DMS114 treated with DMSO at 0.1 percent for 48 hours (cell line): ENCODE data around the gene ICA1.
A peak's percentile ranks its signal among the peaks of the same experiment; 100 is the strongest.
"Not testable (repeated sequence)": the region's sequence is repeated elsewhere in the genome, so short reads cannot be mapped to it uniquely, and the experiment has no call there.

ENCODE experiments used
- DNase-seq: peaks from one replicate; lab custom pipeline; 2025; ENCODE audit not compliant: unreplicated experiment; lab: John Stamatoyannopoulos, UW

ICA1 gene

GRCh38 chr7:8261711-8262695 lies at the start of gene ICA1:
Gene ICA1 (minus strand): TSS chr7:8262167. CDS start chr7:8235926, 26,241 bp downstream.
- peak; percentile 6 for DNase-seq

GRCh38 chr7:8310876-8311275 lies 48.9 kb upstream of the ICA1 start:
- DNase-seq: no peak

GRCh38 chr7:8305625-8306388 lies 43.8 kb upstream of the ICA1 start:
- no peak for DNase-seq

DNA sequence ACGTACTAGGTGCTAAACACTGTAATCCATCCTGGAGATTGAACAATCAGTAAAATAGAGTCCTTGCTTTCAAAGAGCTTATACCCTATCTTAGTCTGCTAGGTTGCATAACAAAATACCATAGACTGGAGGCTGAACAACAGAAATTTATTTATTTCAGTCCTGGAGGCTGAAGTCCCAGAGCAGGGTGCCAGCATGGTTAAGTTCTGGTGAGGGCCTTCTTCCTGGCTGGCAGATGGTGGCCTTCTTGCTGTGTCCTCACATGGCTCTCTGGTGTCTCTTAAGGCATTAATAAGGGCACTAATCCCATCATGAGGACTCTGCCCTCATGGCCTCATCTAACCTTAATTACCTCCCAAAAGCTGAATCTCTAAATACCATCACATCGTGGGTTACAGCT lies 43.1 kb upstream of the ICA1 start:
- no peak for DNase-seq

GRCh38 chr7:8303904-8304528 lies 42.0 kb upstream of the ICA1 start:
- peak; percentile 38 for DNase-seq

DNA sequence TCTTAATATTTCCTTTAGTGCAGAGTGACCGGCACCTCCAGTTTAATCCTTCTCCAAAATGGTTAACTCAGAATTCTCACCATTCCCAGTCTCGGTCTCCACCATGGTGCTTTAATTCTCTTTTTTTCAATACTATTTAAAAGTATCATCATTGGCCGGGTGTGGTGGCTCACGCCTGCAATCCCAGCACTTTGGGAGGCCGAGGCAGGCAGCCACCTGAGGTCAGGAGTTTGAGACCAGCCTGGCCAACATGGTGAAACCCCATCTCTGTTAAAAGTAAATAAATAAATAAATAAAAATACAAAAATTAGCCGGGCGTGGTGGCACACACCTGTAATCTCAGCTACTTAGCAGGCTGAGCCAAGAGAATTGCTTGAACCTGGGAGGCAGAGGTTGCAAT lies 35.1 kb upstream of the ICA1 start:
- DNase-seq: not testable (repeated sequence)

- peak; percentile 55 for DNase-seq
Measured at GRCh38 chr7:8296362-8296659, 34.3 kb upstream of the ICA1 start.

- DNase-seq: peak; percentile 85
Measured at GRCh38 chr7:8295638-8296361, 33.8 kb upstream of the ICA1 start.

GRCh38 chr7:8291397-8292141 lies 29.6 kb upstream of the ICA1 start:
- no peak for DNase-seq

GRCh38 chr7:8290645-8291308 lies 28.8 kb upstream of the ICA1 start:
- no peak for DNase-seq

- no peak for DNase-seq
Measured at GRCh38 chr7:8286118-8286517, 24.2 kb upstream of the ICA1 start.

DNA sequence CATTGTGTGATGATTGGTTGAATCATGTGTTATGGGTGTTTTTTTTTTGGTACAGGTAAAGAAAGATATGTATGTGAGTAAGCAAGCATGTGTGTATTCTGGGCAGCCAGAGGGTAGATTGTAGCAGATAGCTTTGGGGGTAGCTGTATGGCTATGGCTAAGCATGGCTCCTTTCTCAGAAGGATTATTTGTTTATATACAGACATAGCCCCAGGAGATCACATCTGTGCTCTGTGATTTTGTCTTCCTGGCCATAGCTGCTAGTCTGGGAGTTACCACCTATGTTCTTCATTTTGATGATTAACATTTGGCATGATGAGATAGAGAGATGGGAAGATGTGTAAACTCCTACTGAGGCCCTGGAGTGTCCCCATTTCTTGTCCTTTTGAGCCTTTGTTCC lies 23.2 kb upstream of the ICA1 start:
- no peak for DNase-seq

DNA sequence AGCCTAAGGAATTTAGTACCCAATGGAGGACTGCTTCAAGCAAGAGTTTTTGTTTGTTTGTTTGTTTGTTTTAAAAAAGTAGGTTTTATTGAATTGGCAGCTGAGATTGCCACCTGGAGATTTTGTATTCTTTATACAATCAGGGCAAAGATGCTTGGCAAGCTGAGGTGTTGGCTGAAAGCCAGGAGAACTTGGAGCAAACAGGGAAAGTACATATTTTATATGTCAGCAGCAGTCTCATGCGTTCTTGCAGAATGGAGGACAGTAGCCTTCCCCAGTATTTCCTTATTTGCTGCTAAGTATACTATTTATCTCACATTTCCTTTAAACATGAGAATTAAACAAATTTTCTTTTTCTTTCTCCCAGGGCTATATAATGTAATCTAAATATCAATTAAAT lies 22.6 kb upstream of the ICA1 start:
- DNase-seq: no peak

GRCh38 chr7:8283968-8284367 lies 22.0 kb upstream of the ICA1 start:
- DNase-seq: no peak

GRCh38 chr7:8282871-8283270 lies 20.9 kb upstream of the ICA1 start:
- DNase-seq: no peak

GRCh38 chr7:8282162-8282561 lies 20.2 kb upstream of the ICA1 start:
- DNase-seq: no peak

DNA sequence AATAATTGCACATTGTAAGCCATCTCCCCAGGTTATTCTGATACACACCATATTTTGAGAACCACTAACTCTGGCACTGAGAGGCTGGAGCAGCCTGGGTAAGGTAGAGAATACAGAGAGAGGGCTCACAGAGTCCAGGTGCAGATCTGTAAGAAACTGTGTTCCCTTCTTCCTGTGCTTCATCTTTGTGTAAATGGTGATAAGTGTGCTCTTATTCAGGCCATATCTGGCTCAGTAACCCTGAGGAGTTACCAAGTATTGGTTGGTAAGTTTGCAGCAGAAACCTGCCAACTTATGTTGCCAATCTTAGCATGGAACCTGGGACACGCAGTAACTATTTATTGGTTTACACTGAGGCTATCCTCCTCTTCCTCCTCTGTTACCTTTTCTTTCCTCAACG lies 16.2 kb upstream of the ICA1 start:
- no peak for DNase-seq

GRCh38 chr7:8277394-8277982 lies 15.5 kb upstream of the ICA1 start:
- DNase-seq: no peak

DNA sequence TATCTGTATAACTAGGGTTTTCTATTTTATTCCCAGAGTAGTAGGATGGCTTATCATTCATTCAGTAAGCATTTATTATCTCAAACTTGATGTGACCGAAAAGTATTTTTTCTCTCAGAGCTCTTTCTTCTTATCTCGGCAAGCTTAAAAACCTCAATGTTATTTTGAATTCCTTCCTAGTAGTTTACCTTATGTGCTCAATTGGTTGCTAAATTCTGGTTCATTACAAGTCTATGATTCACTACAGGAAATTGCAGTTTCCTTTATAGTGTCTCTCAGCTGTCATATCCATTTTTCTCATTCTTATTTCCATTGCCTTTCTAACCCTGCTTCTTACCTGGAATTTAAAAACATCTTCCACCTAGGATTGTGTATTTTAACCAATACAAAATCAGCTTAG lies 12.6 kb upstream of the ICA1 start:
- no peak for DNase-seq

- DNase-seq: no peak
Measured at GRCh38 chr7:8271960-8272359, 10.0 kb upstream of the ICA1 start.
